Mesodermal cell (in vitro differentiated cells): ENCODE measurements around the gene LRRC8A.
"Not testable (repeated sequence)": the region's sequence is repeated elsewhere in the genome, so short reads cannot be mapped to it uniquely, and the experiment has no call there.

ENCODE experiments used
- H3K27ac ChIP-seq: 2 replicates; pipeline ENCODE4 v1.7.0; 2013; ENCODE audit warnings: mild to moderate bottlenecking, low read depth, low read length, moderate library complexity; ENCODE audit not compliant: severe bottlenecking
- H3K36me3 ChIP-seq: 2 replicates; pipeline ENCODE4 v1.7.1; 2013; ENCODE audit warnings: mild to moderate bottlenecking, low read length, moderate library complexity; ENCODE audit not compliant: control insufficient read depth, insufficient read depth
- H3K4me1 ChIP-seq: one replicate; pipeline ENCODE4 v1.7.1; 2013; ENCODE audit warnings: mild to moderate bottlenecking, low read length; ENCODE audit not compliant: insufficient read depth, control insufficient read depth, poor library complexity, severe bottlenecking
- H3K4me3 ChIP-seq: 2 replicates; pipeline ENCODE4 v1.7.0; 2013; ENCODE audit warnings: low read length, control low read depth, mild to moderate bottlenecking; ENCODE audit not compliant: insufficient read depth, poor library complexity, severe bottlenecking; ENCODE audit errors: extremely low read depth
- H3K9me3 ChIP-seq: 2 replicates; pipeline ENCODE4 v1.7.1; 2013; ENCODE audit warnings: mild to moderate bottlenecking, low read length, moderate library complexity; ENCODE audit not compliant: control insufficient read depth
- WGBS, 2 experiments: methylation state at CpG; one replicate each; pipeline ENCODE4 v1.1.5; 2013; ENCODE audit warnings: missing lambda C conversion rate in 2 of 2; ENCODE audit not compliant: insufficient coverage in 2 of 2; 5-methylcytosine and 5-hydroxymethylcytosine counted together

Gene LRRC8A

GRCh38 chr9:128943832-128944620 is 62.1 kb downstream of the LRRC8A start:
- no peak overlapping the region for H3K27ac ChIP-seq
- peaks cover 35% of the 10 kb centered on the region for H3K36me3 ChIP-seq
- no peaks in the 10 kb centered on the region for H3K9me3 ChIP-seq
- peaks cover 2% of the 10 kb centered on the region for H3K4me1 ChIP-seq
- no peak overlapping the region for H3K4me3 ChIP-seq
- 93 to 96% methylated on average over 3 to 4 of the region's 7 CpGs for WGBS, 2 experiments

GRCh38 chr9:128944966-128945365 is 63.0 kb downstream of the LRRC8A start:
- H3K27ac ChIP-seq, H3K4me1 ChIP-seq, H3K4me3 ChIP-seq, H3K9me3 ChIP-seq: not testable (repeated sequence)
- H3K36me3 ChIP-seq = peaks cover 44% of the 10 kb centered on the region
- WGBS, 2 experiments = 91 to 92% methylated on average over 3 to 7 of the region's 7 CpGs

GRCh38 chr9:128945798-128946501 is 64.0 kb downstream of the LRRC8A start:
- H3K4me1 ChIP-seq = peaks cover 2% of the 10 kb centered on the region
- no peaks in the 10 kb centered on the region for H3K9me3 ChIP-seq
- WGBS, 2 experiments = 97 to 98% methylated on average over 16 to 19 of the region's 19 CpGs
- H3K4me3 ChIP-seq = no peak overlapping the region
- H3K36me3 ChIP-seq = peaks cover 53% of the 10 kb centered on the region
- H3K27ac ChIP-seq = no peak overlapping the region

GRCh38 chr9:128946571-128947276 is 64.8 kb downstream of the LRRC8A start:
- no peaks in the 10 kb centered on the region for H3K9me3 ChIP-seq
- H3K4me3 ChIP-seq = peak overlapping the region; percentile 99
- peaks cover 2% of the 10 kb centered on the region for H3K4me1 ChIP-seq
- WGBS, 2 experiments = 39 to 41% methylated on average over 30 of the region's 30 CpGs
- H3K27ac ChIP-seq = peak overlapping the region; percentile 67
- H3K36me3 ChIP-seq = peaks cover 55% of the 10 kb centered on the region

- H3K36me3 ChIP-seq = peaks cover 57% of the 10 kb centered on the region
- H3K4me3 ChIP-seq = peak overlapping the region; percentile 99
- H3K4me1 ChIP-seq = peaks cover 2% of the 10 kb centered on the region
- H3K27ac ChIP-seq = peak overlapping the region; percentile 67
- H3K9me3 ChIP-seq = no peaks in the 10 kb centered on the region
- 0% methylated on average over 9 to 20 of the region's 20 CpGs for WGBS, 2 experiments
Observed at GRCh38 chr9:128947277-128947526, 65.3 kb downstream of the LRRC8A start.

- H3K4me1 ChIP-seq = peaks cover 2% of the 10 kb centered on the region
- H3K27ac ChIP-seq = peak within 1 kb of the TSS; percentile 74
- peaks cover 58% of the 10 kb centered on the region for H3K36me3 ChIP-seq
- H3K9me3 ChIP-seq = no peaks in the 10 kb centered on the region
- WGBS, 2 experiments = 0% methylated on average over 38 to 65 of the region's 86 CpGs
- peak within 1 kb of the TSS; percentile 99 for H3K4me3 ChIP-seq
Observed at GRCh38 chr9:128947527-128948301, 65.8 kb downstream of the LRRC8A start, which contains the start of the genes DOLK and NUP188. Gene DOLK (minus strand): TSS chr9:128947603. CDS start chr9:128947303, 300 bp downstream. Gene NUP188 (plus strand): TSS chr9:128947699. CDS start chr9:128947720, 21 bp downstream.

- WGBS, 2 experiments = 78 to 82% methylated on average over 2 to 3 of the region's 9 CpGs
- H3K9me3 ChIP-seq, H3K4me1 ChIP-seq, H3K4me3 ChIP-seq, H3K27ac ChIP-seq: not testable (repeated sequence)
- peaks cover 80% of the 10 kb centered on the region for H3K36me3 ChIP-seq
Observed at GRCh38 chr9:128961403-128961802, 79.5 kb downstream of the LRRC8A start.
